Cardiac atrium fibroblast (primary cell): ENCODE data around the gene HCST. TPM values are rescaled to one million over a fixed set of nuclear protein-coding genes. Genes with fewer than 3 reads are reported as not detected.

ENCODE experiments used
- total RNA-seq: library from RNA; depleted of rRNA; stranded (reverse); fragments of >200 nt; gene quantifications from 2 replicates; pipeline ENCODE4 v1.2.3, GENCODE V29; 2015

Gene HCST, protein sequence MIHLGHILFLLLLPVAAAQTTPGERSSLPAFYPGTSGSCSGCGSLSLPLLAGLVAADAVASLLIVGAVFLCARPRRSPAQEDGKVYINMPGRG
- not detected in 2 replicates for total RNA-seq

GRCh38 chr19:35901854-35902661 lies at the start of gene HCST:
HCST (plus strand) TSS chr19:35902529; CDS start chr19:35902594, 65 bp downstream.

DNA sequence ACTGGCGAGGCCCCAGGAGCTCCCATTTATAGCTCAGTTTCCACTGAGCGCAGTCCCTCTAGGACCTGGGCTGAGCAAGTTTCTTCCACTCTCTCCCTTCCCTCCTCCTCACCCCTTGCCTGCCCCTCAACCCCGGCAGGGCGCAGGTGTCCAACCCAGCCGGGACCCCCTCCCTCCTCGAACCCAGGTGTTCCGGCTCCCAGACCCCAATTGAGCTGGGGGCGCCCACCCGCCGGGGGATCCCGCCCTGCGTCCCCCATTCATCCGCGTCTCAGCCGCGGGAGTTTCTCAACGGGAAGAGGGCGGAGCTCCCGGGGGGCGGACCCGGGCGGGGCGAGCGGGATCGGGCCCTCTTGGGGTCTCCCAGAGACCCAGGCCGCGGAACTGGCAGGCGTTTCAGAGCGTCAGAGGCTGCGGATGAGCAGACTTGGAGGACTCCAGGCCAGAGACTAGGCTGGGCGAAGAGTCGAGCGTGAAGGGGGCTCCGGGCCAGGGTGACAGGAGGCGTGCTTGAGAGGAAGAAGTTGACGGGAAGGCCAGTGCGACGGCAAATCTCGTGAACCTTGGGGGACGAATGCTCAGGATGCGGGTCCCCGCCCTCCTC lies 45.7 kb upstream of the HCST start, which contains the start of gene KIRREL2:
Gene KIRREL2 (plus strand): TSS at position 366 of the 604 bp plus-strand sequence. CDS start 209 bp downstream, at position 575.

DNA sequence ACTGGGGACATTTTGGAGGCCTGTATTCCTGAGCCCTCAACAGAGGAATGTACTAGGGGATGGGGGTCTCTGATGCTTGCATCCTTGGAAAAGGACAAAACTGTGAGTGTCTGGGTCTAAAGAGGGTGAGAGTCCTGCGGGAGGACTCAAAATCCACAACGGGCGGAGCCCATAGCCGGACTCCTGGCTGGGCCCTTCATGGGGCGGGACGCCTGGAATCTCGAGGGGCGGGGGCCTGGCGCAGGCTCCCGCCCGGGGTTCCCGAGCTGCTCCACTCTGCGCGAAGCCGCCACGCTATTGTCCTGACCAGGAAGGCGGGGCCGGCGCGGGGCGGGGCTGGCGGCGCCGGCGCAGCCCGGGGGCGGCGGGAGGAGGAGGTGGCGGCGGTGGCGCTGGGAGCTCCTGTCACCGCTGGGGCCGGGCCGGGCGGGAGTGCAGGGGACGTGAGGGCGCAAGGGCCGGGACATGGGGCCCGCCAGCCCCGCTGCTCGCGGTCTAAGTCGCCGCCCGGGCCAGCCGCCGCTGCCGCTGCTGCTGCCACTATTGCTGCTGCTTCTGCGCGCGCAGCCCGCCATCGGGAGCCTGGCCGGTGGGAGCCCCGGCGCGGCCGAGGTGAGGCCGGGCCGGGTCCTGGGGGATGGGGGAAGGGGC lies 34.0 kb upstream of the HCST start, which contains the start of gene APLP1:
Gene APLP1 (plus strand): TSS at position 403 of the 651 bp plus-strand sequence. CDS start 63 bp downstream, at position 466.

DNA sequence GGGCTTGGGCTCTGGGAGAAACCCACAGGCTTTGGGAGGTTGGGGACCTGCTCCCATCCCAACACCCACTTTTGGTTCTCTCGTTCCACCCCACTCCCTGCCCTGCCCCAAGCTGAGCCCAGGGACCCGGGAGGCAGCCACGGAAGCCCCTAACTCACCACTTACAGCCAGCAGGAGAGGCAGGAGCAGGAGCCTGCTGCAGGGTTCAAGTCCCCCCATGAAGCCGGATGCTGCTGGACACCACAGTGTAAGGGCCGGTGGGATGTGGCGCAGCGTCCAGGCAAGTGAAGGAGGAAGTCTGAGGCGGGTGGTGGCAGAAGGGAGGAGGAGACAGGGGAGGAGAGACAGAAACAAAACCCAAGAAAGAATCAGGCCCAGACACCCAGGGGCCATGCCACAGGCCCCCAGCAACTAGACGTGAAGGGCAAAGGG lies 5.7 kb downstream of the HCST start, which contains the start of gene TYROBP:
Gene TYROBP (minus strand): TSS at position 286 of the 432 bp plus-strand sequence. CDS start 67 bp downstream, at position 219.

DNA sequence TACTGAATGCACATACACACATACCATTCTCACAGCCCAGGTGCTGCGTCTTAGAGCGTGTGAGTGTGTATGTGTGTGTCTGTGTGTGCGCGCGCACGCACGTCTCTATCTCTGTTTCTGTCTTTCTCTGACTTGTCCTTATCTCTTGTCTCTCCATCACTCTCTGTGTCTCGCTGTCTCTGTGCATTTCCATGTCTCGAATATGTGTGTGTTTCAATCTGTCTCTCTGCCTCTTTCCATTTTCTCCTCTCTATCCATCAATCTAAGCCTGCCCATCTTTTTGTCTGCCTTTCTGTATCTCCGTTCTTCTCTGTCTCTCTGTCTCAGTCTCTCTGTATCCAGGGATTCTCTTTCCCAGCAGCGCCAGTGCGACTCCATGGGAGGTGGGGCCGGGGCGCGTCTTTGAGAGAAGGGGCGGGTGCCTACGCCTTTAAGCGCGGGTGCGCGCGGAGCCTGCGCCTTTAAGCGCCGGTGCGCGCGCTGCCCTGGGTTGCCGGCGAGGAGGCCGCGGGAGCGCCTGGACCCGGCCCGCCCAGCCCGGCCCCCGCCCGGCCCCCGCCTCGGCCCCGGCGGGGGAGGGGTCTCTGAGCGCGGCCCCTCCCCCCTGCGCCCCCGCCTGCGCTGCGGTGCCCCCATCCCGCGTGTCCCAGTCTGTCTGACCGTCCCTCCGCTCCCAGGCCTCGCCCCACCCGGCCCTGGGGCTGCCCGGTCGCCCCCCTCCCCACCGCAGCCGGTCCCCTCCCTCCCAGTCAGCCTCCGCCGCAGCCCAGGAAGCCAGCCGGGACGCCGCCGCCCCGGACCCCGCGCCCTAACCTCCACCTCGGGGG lies 33.8 kb downstream of the HCST start, which contains the start of gene LRFN3:
Gene LRFN3 (plus strand): TSS at position 464 of the 827 bp plus-strand sequence. CDS start 3,052 bp downstream, outside the sequence.

Other genes starting within 250 kb of the HCST start
- gene UPK1A, start 236.0 kb upstream of the HCST start, total RNA-seq, result not detected in 2 replicates
- gene ZBTB32, start 198.0 kb upstream of the HCST start, total RNA-seq, result not detected in 2 replicates
- 7.6 and 11.5 TPM in 2 replicates for gene KMT2B, start 184.5 kb upstream of the HCST start, total RNA-seq
- gene IGFLR1, start 160.1 kb upstream of the HCST start, total RNA-seq, result 2.4 and 2.9 TPM in 2 replicates
- 14.3 and 17.8 TPM in 2 replicates for gene U2AF1L4, start 157.1 kb upstream of the HCST start, total RNA-seq
- 30.3 and 37.6 TPM in 2 replicates for gene PSENEN, start 156.9 kb upstream of the HCST start, total RNA-seq
- gene LIN37, start 154.0 kb upstream of the HCST start, total RNA-seq, result 14.3 and 15.7 TPM in 2 replicates
- 11.5 and 35.0 TPM in 2 replicates for gene HSPB6, start 145.5 kb upstream of the HCST start, total RNA-seq
- 1.8 and 5.0 TPM in 2 replicates for gene PROSER3, start 144.4 kb upstream of the HCST start, total RNA-seq
- gene ARHGAP33, start 127.0 kb upstream of the HCST start, total RNA-seq, result 0.49 and 2.3 TPM in 2 replicates
- not detected in 2 replicates for gene PRODH2, start 89.7 kb upstream of the HCST start, total RNA-seq
- gene NPHS1, start 50.0 kb upstream of the HCST start, total RNA-seq, result not detected in 2 replicates
- 0.81 TPM in 1 of 2 replicates, not detected in the other for gene KIRREL2, start 45.6 kb upstream of the HCST start, total RNA-seq
- 20.4 and 38.2 TPM in 2 replicates for gene APLP1, start 34.0 kb upstream of the HCST start, total RNA-seq
- gene NFKBID, start 2.0 kb upstream of the HCST start, total RNA-seq, result 2.2 and 2.4 TPM in 2 replicates
- gene TYROBP, start 5.8 kb downstream of the HCST start, total RNA-seq, result not detected in 2 replicates
- gene LRFN3, start 33.8 kb downstream of the HCST start, total RNA-seq, result 5.0 and 12.1 TPM in 2 replicates
- 26.2 and 28.0 TPM in 2 replicates for gene SDHAF1, start 92.7 kb downstream of the HCST start, total RNA-seq
- gene SYNE4, start 106.3 kb downstream of the HCST start, total RNA-seq, result not detected in 2 replicates
- gene ALKBH6, start 111.7 kb downstream of the HCST start, total RNA-seq, result 27.1 and 36.6 TPM in 2 replicates
- 9.2 and 10.5 TPM in 2 replicates for gene CLIP3, start 130.3 kb downstream of the HCST start, total RNA-seq
- 15.2 and 19.7 TPM in 2 replicates for gene THAP8, start 151.8 kb downstream of the HCST start, total RNA-seq
- gene WDR62, start 152.4 kb downstream of the HCST start, total RNA-seq, result 1.3 and 1.6 TPM in 2 replicates
- not detected in 2 replicates for gene OVOL3, start 208.6 kb downstream of the HCST start, total RNA-seq
- gene POLR2I, start 212.3 kb downstream of the HCST start, total RNA-seq, result 40.2 and 41.3 TPM in 2 replicates
- gene TBCB, start 212.9 kb downstream of the HCST start, total RNA-seq, result 176 and 267 TPM in 2 replicates
- 270 and 285 TPM in 2 replicates for gene CAPNS1, start 237.5 kb downstream of the HCST start, total RNA-seq
- 29.1 and 35.2 TPM in 2 replicates for gene COX7A1, start 249.9 kb downstream of the HCST start, total RNA-seq